GM19455 (cell line): ENCODE data around the gene ACTN2.

Source experiments
- ATAC-seq: cut with Tn5 transposase; IDR thresholded peaks from one replicate; pipeline ENCODE4 v1.9.1; 2021; ENCODE audit not compliant: unreplicated experiment

The ACTN2 gene

GRCh38 chr1:236689713-236690569 lies 3.6 kb downstream of the ACTN2 start:
- no peak for ATAC-seq

GRCh38 chr1:236691348-236691747 lies 5.0 kb downstream of the ACTN2 start:
- ATAC-seq = no peak

- no peak for ATAC-seq
Measured at GRCh38 chr1:236692128-236692527, 5.8 kb downstream of the ACTN2 start.

GRCh38 chr1:236692742-236693141 lies 6.4 kb downstream of the ACTN2 start:
- no peak for ATAC-seq

- no peak for ATAC-seq
Measured at GRCh38 chr1:236699366-236699765, 13.1 kb downstream of the ACTN2 start.

- ATAC-seq = no peak
Measured at GRCh38 chr1:236700903-236701302, 14.6 kb downstream of the ACTN2 start.

GRCh38 chr1:236701782-236702181 lies 15.5 kb downstream of the ACTN2 start:
- ATAC-seq = no peak

GRCh38 chr1:236702791-236703394 lies 16.6 kb downstream of the ACTN2 start:
- no peak for ATAC-seq

GRCh38 chr1:236705771-236706170 lies 19.5 kb downstream of the ACTN2 start:
- no peak for ATAC-seq

- no peak for ATAC-seq
Measured at GRCh38 chr1:236706183-236706582, 19.9 kb downstream of the ACTN2 start.

- no peak for ATAC-seq
Measured at GRCh38 chr1:236710328-236710892, 24.1 kb downstream of the ACTN2 start.

- ATAC-seq = no peak
Measured at GRCh38 chr1:236716160-236716559, 29.9 kb downstream of the ACTN2 start.

- ATAC-seq = no peak
Measured at GRCh38 chr1:236717811-236718210, 31.5 kb downstream of the ACTN2 start.

GRCh38 chr1:236718328-236718727 lies 32.0 kb downstream of the ACTN2 start:
- no peak for ATAC-seq

GRCh38 chr1:236720206-236720605 lies 33.9 kb downstream of the ACTN2 start:
- no peak for ATAC-seq

GRCh38 chr1:236720611-236721010 lies 34.3 kb downstream of the ACTN2 start:
- no peak for ATAC-seq

- ATAC-seq = no peak
Measured at GRCh38 chr1:236724049-236724448, 37.8 kb downstream of the ACTN2 start.

- no peak for ATAC-seq
Measured at GRCh38 chr1:236724506-236724905, 38.2 kb downstream of the ACTN2 start.

- ATAC-seq = no peak
Measured at GRCh38 chr1:236725668-236726067, 39.4 kb downstream of the ACTN2 start.

GRCh38 chr1:236727521-236727920 lies 41.2 kb downstream of the ACTN2 start:
- no peak for ATAC-seq

GRCh38 chr1:236728752-236729151 lies 42.5 kb downstream of the ACTN2 start:
- ATAC-seq = no peak

- ATAC-seq = no peak
Measured at GRCh38 chr1:236733653-236734052, 47.4 kb downstream of the ACTN2 start.
